IMR-90 (cell line): ENCODE measurements around the gene FCRL2. TPM values are rescaled to one million over a fixed set of nuclear protein-coding genes. Genes with fewer than 3 reads are reported as not detected.

Experiments used
- ATAC-seq: fragments of 200-7000 bp; cut with Tn5 transposase; 2 replicates; pipeline ENCODE4 v1.9.1; 2020; ENCODE audit warnings: low read depth, mild to moderate bottlenecking, moderate library complexity
- BruUV-seq: library from RNA; stranded (reverse); fragments of 400-500 nt; replicated peaks from 2 replicates; lab custom pipeline; 2021; lab: Mats Ljungman, UMichigan
- CTCF ChIA-PET: fragments of 300-600 bp; formaldehyde crosslinking; extraction: SDS; loops from one replicate; lab custom pipeline; 2021; ENCODE audit warnings: antibody characterized with exemption; lab: Yijun Ruan, JAX
- POLR2A ChIA-PET: fragments of 300-600 bp; sonication (Branson Sonifier 250); formaldehyde crosslinking; loops from one replicate; lab custom pipeline; 2022; ENCODE audit warnings: antibody characterized with exemption; ENCODE audit not compliant: unreplicated experiment; lab: Charles Lee
- DNase-seq: peaks from one replicate; pipeline ENCODE4 v3.0.0; 2013
- H2AFZ ChIP-seq: replicated peaks from 2 replicates; pipeline ENCODE3; 2013; ENCODE audit warnings: low read length, mild to moderate bottlenecking; ENCODE audit not compliant: poor library complexity
- H2AK5ac ChIP-seq: 2 replicates; pipeline ENCODE4 v1.6.1; 2013; ENCODE audit warnings: low read depth, low read length, inconsistent platforms
- H2AK9ac ChIP-seq: replicated peaks from 2 replicates; pipeline ENCODE3; 2013; ENCODE audit warnings: mild to moderate bottlenecking, low read depth, low read length, moderate library complexity; ENCODE audit not compliant: poor library complexity
- H2BK120ac ChIP-seq: 2 replicates; pipeline ENCODE4 v1.6.1; 2013; ENCODE audit warnings: low read depth, low read length, inconsistent platforms
- H2BK15ac ChIP-seq: 3 replicates; pipeline ENCODE4 v1.6.1; 2013; ENCODE audit warnings: low read depth, low read length, inconsistent platforms
- H2BK20ac ChIP-seq: 2 replicates; pipeline ENCODE4 v1.6.1; 2013; ENCODE audit warnings: low read depth, mild to moderate bottlenecking, inconsistent platforms, low read length, moderate library complexity
- H2BK5ac ChIP-seq: 2 replicates; pipeline ENCODE4 v1.6.1; 2013; ENCODE audit warnings: mild to moderate bottlenecking, low read depth, low read length, inconsistent platforms; ENCODE audit not compliant: poor library complexity, severe bottlenecking
- H3K14ac ChIP-seq: replicated peaks from 2 replicates; pipeline ENCODE4 v1.6.1; 2013; ENCODE audit warnings: low read depth, low read length, inconsistent platforms
- H3K18ac ChIP-seq: 2 replicates; pipeline ENCODE4 v1.6.1; 2013; ENCODE audit warnings: low read depth, low read length, control low read depth
- H3K23ac ChIP-seq: 2 replicates; pipeline ENCODE4 v1.6.1; 2013; ENCODE audit warnings: low read depth, low read length, inconsistent platforms
- H3K27ac ChIP-seq: 2 replicates; pipeline ENCODE4 v1.5.1; 2013; ENCODE audit warnings: mild to moderate bottlenecking, control low read depth, low read length; ENCODE audit not compliant: insufficient read depth
- H3K27me3 ChIP-seq: 2 replicates; pipeline ENCODE4 v1.6.1; 2013; ENCODE audit warnings: low read length; ENCODE audit not compliant: control insufficient read depth, insufficient read depth
- H3K36me3 ChIP-seq: 2 replicates; pipeline ENCODE4 v1.6.1; 2013; ENCODE audit warnings: low read length, mixed read lengths; ENCODE audit not compliant: control insufficient read depth, insufficient read depth
- H3K4ac ChIP-seq: 2 replicates; pipeline ENCODE4 v1.6.1; 2013; ENCODE audit warnings: low read depth, low read length, inconsistent platforms
- H3K4me1 ChIP-seq: 2 replicates; pipeline ENCODE4 v1.6.1; 2013; ENCODE audit warnings: low read length, mixed read lengths; ENCODE audit not compliant: control insufficient read depth, insufficient read depth
- H3K4me2 ChIP-seq: 2 replicates; pipeline ENCODE4 v1.6.1; 2013; ENCODE audit warnings: low read depth, mild to moderate bottlenecking, control low read depth, low read length, moderate library complexity
- H3K4me3 ChIP-seq: 2 replicates; pipeline ENCODE4 v1.5.1; 2013; ENCODE audit warnings: low read depth, mild to moderate bottlenecking, control low read depth, low read length, moderate library complexity; ENCODE audit not compliant: insufficient read depth
- H3K56ac ChIP-seq: 2 replicates; pipeline ENCODE4 v1.6.1; 2013; ENCODE audit warnings: low read length, inconsistent platforms; ENCODE audit not compliant: insufficient read depth; ENCODE audit errors: extremely low read depth
- H3K79me1 ChIP-seq, 2 experiments: 2 replicates each; pipeline ENCODE4 v1.6.1; 2013; ENCODE audit warnings: low read length in 2 of 2, inconsistent platforms in 1 of 2, low read depth in 1 of 2
- H3K9ac ChIP-seq: 2 replicates; pipeline ENCODE4 v1.6.1; 2013; ENCODE audit warnings: low read depth, low read length, control low read depth
- H3K9me1 ChIP-seq: 2 replicates; pipeline ENCODE4 v1.6.1; 2013; ENCODE audit warnings: low read length, inconsistent platforms; ENCODE audit not compliant: insufficient read depth
- H3K9me3 ChIP-seq: 2 replicates; pipeline ENCODE4 v1.6.1; 2013; ENCODE audit warnings: low read length; ENCODE audit not compliant: control insufficient read depth, insufficient read depth
- H4K20me1 ChIP-seq: 2 replicates; pipeline ENCODE4 v1.6.1; 2013; ENCODE audit warnings: low read length, inconsistent platforms; ENCODE audit not compliant: insufficient read depth
- H4K5ac ChIP-seq: 2 replicates; pipeline ENCODE4 v1.6.1; 2013; ENCODE audit warnings: mild to moderate bottlenecking, low read depth, low read length, control low read depth
- H4K8ac ChIP-seq, 2 experiments: 2 replicates each; pipeline ENCODE4 v1.6.1; 2013; ENCODE audit warnings: low read depth in 2 of 2, low read length in 2 of 2, control low read depth in 1 of 2, inconsistent platforms in 1 of 2
- H4K91ac ChIP-seq: 2 replicates; pipeline ENCODE4 v1.6.1; 2013; ENCODE audit warnings: low read depth, low read length, inconsistent platforms; ENCODE audit not compliant: insufficient read depth
- BHLHE40 ChIP-seq: fragments of 150-350 bp; IDR thresholded peaks from 2 replicates; pipeline ENCODE4 v1.6.1; 2016; ENCODE audit warnings: mild to moderate bottlenecking, low read depth, low read length
- CEBPB ChIP-seq: IDR thresholded peaks from 2 replicates; pipeline ENCODE4 v1.6.1; 2012; ENCODE audit warnings: low read depth, low read length, improper control_type of control experiment
- CHD1 ChIP-seq: IDR thresholded peaks from 2 replicates; pipeline ENCODE4 v1.6.1; 2012; ENCODE audit warnings: low read depth, low read length, improper control_type of control experiment
- CTCF ChIP-seq: conservative IDR thresholded peaks from 2 replicates; pipeline ENCODE4 v1.5.1; 2012; ENCODE audit warnings: mild to moderate bottlenecking, low read depth, low read length, improper control_type of control experiment
- FOS ChIP-seq: fragments of 150-350 bp; IDR thresholded peaks from 2 replicates; pipeline ENCODE4 v1.6.1; 2016; ENCODE audit warnings: low read depth, low read length
- MAZ ChIP-seq: IDR thresholded peaks from 2 replicates; pipeline ENCODE4 v1.6.1; 2012; ENCODE audit warnings: low read depth, mild to moderate bottlenecking, low read length, improper control_type of control experiment, moderate library complexity, borderline replicate concordance
- MXI1 ChIP-seq: IDR thresholded peaks from 2 replicates; pipeline ENCODE4 v1.6.1; 2012; ENCODE audit warnings: low read depth, mild to moderate bottlenecking, low read length, moderate library complexity, borderline replicate concordance
- NFE2L2 ChIP-seq: fragments of 150-350 bp; IDR thresholded peaks from 2 replicates; pipeline ENCODE4 v1.6.1; 2016; ENCODE audit warnings: low read depth, mild to moderate bottlenecking, low read length
- RAD21 ChIP-seq: IDR thresholded peaks from 2 replicates; pipeline ENCODE4 v1.6.1; 2012; ENCODE audit warnings: low read length, improper control_type of control experiment
- RCOR1 ChIP-seq: IDR thresholded peaks from 2 replicates; pipeline ENCODE4 v1.6.1; 2012; ENCODE audit warnings: mild to moderate bottlenecking, low read length, improper control_type of control experiment; ENCODE audit not compliant: insufficient replicate concordance
- RFX5 ChIP-seq: IDR thresholded peaks from 2 replicates; pipeline ENCODE4 v1.8.0; 2012; ENCODE audit warnings: low read depth, mild to moderate bottlenecking, low read length, moderate library complexity
- USF2 ChIP-seq: fragments of 150-350 bp; IDR thresholded peaks from 2 replicates; pipeline ENCODE4 v1.6.1; 2017; ENCODE audit warnings: mild to moderate bottlenecking, antibody characterized with exemption, low read length, low read depth
- WGBS, 2 experiments: methylation state at CpG; one replicate each; pipeline versions ENCODE4 v1.1.5 to v1.1.7; 2013; ENCODE audit warnings: missing lambda C conversion rate in 2 of 2; ENCODE audit not compliant: insufficient read length in 1 of 2; ENCODE audit errors: extremely low coverage in 2 of 2; 5-methylcytosine and 5-hydroxymethylcytosine counted together
- dilution Hi-C: fragments of 300-500 bp; cut with HindIII; formaldehyde crosslinking; loops from one replicate; pipeline ENCODE4 v1.14.3; 2018; ENCODE audit warnings: low sequenced_read_pairs; ENCODE audit not compliant: unreplicated experiment
- in situ Hi-C: fragments of 300-500 bp; cut with MboI; formaldehyde crosslinking; loops from 3 replicates; pipeline ENCODE4 v1.14.3; 2019; ENCODE audit warnings: low sequenced_read_pairs, inconsistent platforms, mixed read lengths
- intact Hi-C: fragments of 100-400 bp; cut with micrococcal nuclease; formaldehyde crosslinking; loops from 2 replicates; pipeline ENCODE4 v1.10.0; 2022
- polyA plus RNA-seq, 3 experiments: library from polyadenylated mRNA; depleted of rRNA; stranded (reverse); fragments of >200 nt; gene quantifications; 2 replicates each; pipeline ENCODE4 v1.2.3, GENCODE V29; 2012; ENCODE audit warnings: low replicate concordance in 1 of 3
- total RNA-seq: library from RNA; depleted of rRNA; stranded (reverse); fragments of >200 nt; gene quantifications from 2 replicates; pipeline ENCODE4 v1.2.3, GENCODE V29; 2012
- TF ChIP-seq, protein P1 (sequence below): fragments of 150-350 bp; IDR thresholded peaks from 2 replicates; pipeline ENCODE4 v1.6.1; 2016; ENCODE audit warnings: low read depth, mild to moderate bottlenecking, low read length, moderate library complexity, borderline replicate concordance

Gene FCRL2
- total and polyA plus RNA-seq, 2 of the 4 experiments (the other 2 are of a cell fraction), result not detected

GRCh38 chr1:157732755-157733154 lies 44.2 kb downstream of the FCRL2 start:
- intact Hi-C loops (no loop called here), dilution Hi-C loops (no loop called here), in situ Hi-C loops (no loop called here)
- no peaks in the 10 kb centered on the region for H4K20me1 ChIP-seq
- no peak overlapping the region for H2BK15ac ChIP-seq
- no peak overlapping the region for H2BK20ac ChIP-seq
- no peak overlapping the region for H3K9ac ChIP-seq
- no peak for TF ChIP-seq RFX5
- TF ChIP-seq NFE2L2, result no peak
- TF ChIP-seq MAZ, result no peak
- TF ChIP-seq CTCF, result no peak
- no peak for TF ChIP-seq CHD1
- TF ChIP-seq MXI1, result no peak
- no peak for TF ChIP-seq BHLHE40
- TF ChIP-seq FOS, result no peak
- TF ChIP-seq USF2, result no peak
- TF ChIP-seq, protein P1, sequence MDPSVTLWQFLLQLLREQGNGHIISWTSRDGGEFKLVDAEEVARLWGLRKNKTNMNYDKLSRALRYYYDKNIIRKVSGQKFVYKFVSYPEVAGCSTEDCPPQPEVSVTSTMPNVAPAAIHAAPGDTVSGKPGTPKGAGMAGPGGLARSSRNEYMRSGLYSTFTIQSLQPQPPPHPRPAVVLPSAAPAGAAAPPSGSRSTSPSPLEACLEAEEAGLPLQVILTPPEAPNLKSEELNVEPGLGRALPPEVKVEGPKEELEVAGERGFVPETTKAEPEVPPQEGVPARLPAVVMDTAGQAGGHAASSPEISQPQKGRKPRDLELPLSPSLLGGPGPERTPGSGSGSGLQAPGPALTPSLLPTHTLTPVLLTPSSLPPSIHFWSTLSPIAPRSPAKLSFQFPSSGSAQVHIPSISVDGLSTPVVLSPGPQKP, result no peak
- no peak for TF ChIP-seq RCOR1
- TF ChIP-seq RAD21, result no peak
- no peak for TF ChIP-seq CEBPB
- CTCF ChIA-PET, result no interaction called here
- no peak overlapping the region for H3K14ac ChIP-seq
- no peak for DNase-seq
- H3K4ac ChIP-seq, result no peak overlapping the region
- H4K91ac ChIP-seq, result no peak overlapping the region
- no peaks in the 10 kb centered on the region for H3K4me1 ChIP-seq
- no peak overlapping the region for H4K5ac ChIP-seq
- no peak overlapping the region for H3K4me2 ChIP-seq
- H3K79me1 ChIP-seq, result no peaks in the 10 kb centered on the region
- H3K56ac ChIP-seq, result no peak overlapping the region
- H3K23ac ChIP-seq, result no peak overlapping the region
- no peak overlapping the region for H3K27ac ChIP-seq
- WGBS, 2 experiments, result no CpG with 5 or more reads among the region's 3 CpGs
- POLR2A ChIA-PET, result no interaction called here
- no peak overlapping the region for H2AK5ac ChIP-seq
- no peak overlapping the region for H3K18ac ChIP-seq
- H2AFZ ChIP-seq, result no peak overlapping the region
- no peaks in the 10 kb centered on the region for H3K27me3 ChIP-seq
- no peak for ATAC-seq
- H2BK120ac ChIP-seq, result no peak overlapping the region
- H3K9me3 ChIP-seq, result no peaks in the 10 kb centered on the region
- no peak overlapping the region for H4K8ac ChIP-seq
- no peak overlapping the region for H2AK9ac ChIP-seq
- no peak overlapping the region for H3K4me3 ChIP-seq
- no peaks in the 10 kb centered on the region for H3K9me1 ChIP-seq
- BruUV-seq, result no TSS peak
- H3K36me3 ChIP-seq, result no peaks in the 10 kb centered on the region
- no peak overlapping the region for H2BK5ac ChIP-seq
